ENCODE data around the gene GARNL3.

GARNL3 gene

GRCh38 chr9:127345566-127345965 lies 81.0 kb downstream of the GARNL3 start:
- no peak for TF ChIP-seq CTCF (IDR thresholded peaks at IDR 0.05; ENCODE audit: borderline replicate concordance, insufficient read depth, low read depth, low read length)
- no peak overlapping the region for H3K4me3 ChIP-seq (ENCODE audit: low read depth, low read length)

- H3K4me3 ChIP-seq (ENCODE audit: low read depth, low read length): no peak overlapping the region
- peak; percentile 28; the same call in 1 of the 2 replicates for TF ChIP-seq CTCF (IDR thresholded peaks at IDR 0.05; ENCODE audit: borderline replicate concordance, insufficient read depth, low read depth, low read length)
These were observed 82.0 kb downstream of the GARNL3 start for GRCh38 chr9:127346584-127346983.

GRCh38 chr9:127347831-127348776 lies 83.5 kb downstream of the GARNL3 start:
- TF ChIP-seq CTCF (IDR thresholded peaks at IDR 0.05; ENCODE audit: borderline replicate concordance, insufficient read depth, low read depth, low read length): peak; percentile 28; the same call in 1 of the 2 replicates

GRCh38 chr9:127349483-127350113 lies 85.0 kb downstream of the GARNL3 start:
- no peak overlapping the region for H3K4me3 ChIP-seq (ENCODE audit: low read depth, low read length)
- no peak for TF ChIP-seq CTCF (IDR thresholded peaks at IDR 0.05; ENCODE audit: borderline replicate concordance, insufficient read depth, low read depth, low read length)

More at GRCh38 chr9:127347831-127348776, 83.5 kb downstream of the GARNL3 start:
- H3K4me3 ChIP-seq (ENCODE audit: low read depth, low read length): no peak overlapping the region

GRCh38 chr9:127351182-127352166 lies 86.9 kb downstream of the GARNL3 start:
- no peak overlapping the region for H3K4me3 ChIP-seq (ENCODE audit: low read depth, low read length)

More at GRCh38 chr9:127351182-127352166, 86.9 kb downstream of the GARNL3 start:
- no peak for TF ChIP-seq CTCF (IDR thresholded peaks at IDR 0.05; ENCODE audit: borderline replicate concordance, insufficient read depth, low read depth, low read length)

Measured in GM12875 (cell line).